Lower leg skin (tissue), 3 donors: ENCODE data around the gene SHISA6.

Source experiments
- POLR2A ChIP-seq, 2 donors: fragments of 450-650 bp; IDR thresholded peaks; one replicate each; pipeline ENCODE4 v1.6.1; 2016 to 2017; ENCODE audit warnings: antibody characterized with exemption in 2 of 2, mild to moderate bottlenecking in 1 of 2, moderate library complexity in 1 of 2
- TF ChIP-seq, protein P1 (sequence below), 3 donors: fragments of 450-650 bp; IDR thresholded peaks; one replicate each; pipeline ENCODE4 v1.5.1; 2016; ENCODE audit warnings: antibody characterized with exemption in 3 of 3, mild to moderate bottlenecking in 3 of 3, moderate library complexity in 2 of 3

DNA sequence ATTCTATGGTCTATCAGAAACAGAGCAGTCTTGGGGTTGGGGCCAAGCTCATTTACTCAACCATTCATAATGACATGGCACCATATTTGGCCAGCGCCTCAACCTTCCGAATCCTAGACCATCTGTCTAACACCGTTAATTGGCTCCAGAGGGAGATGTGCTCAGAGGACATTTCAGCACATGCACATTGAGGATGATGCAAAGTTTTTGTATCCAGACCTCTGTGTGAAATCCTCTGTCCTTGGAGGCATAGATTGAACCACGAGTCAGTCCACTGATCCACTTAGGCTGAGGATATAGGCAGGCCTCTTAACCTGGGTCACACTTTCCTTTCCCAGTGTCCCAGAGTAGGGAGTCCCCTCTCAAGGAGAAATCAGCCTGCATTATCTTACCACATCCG, 85.5 kb downstream of the SHISA6 start:
- TF ChIP-seq, protein P1, sequence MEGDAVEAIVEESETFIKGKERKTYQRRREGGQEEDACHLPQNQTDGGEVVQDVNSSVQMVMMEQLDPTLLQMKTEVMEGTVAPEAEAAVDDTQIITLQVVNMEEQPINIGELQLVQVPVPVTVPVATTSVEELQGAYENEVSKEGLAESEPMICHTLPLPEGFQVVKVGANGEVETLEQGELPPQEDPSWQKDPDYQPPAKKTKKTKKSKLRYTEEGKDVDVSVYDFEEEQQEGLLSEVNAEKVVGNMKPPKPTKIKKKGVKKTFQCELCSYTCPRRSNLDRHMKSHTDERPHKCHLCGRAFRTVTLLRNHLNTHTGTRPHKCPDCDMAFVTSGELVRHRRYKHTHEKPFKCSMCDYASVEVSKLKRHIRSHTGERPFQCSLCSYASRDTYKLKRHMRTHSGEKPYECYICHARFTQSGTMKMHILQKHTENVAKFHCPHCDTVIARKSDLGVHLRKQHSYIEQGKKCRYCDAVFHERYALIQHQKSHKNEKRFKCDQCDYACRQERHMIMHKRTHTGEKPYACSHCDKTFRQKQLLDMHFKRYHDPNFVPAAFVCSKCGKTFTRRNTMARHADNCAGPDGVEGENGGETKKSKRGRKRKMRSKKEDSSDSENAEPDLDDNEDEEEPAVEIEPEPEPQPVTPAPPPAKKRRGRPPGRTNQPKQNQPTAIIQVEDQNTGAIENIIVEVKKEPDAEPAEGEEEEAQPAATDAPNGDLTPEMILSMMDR (IDR thresholded peaks at IDR 0.05): no peak
- no peak for TF ChIP-seq POLR2A (IDR thresholded peaks at IDR 0.05)
